ENCODE measurements around the gene CD300C. TPM values are rescaled to one million over a fixed set of nuclear protein-coding genes. Genes with fewer than 3 reads are reported as not detected.

CD300C gene
- total RNA-seq, result 1 to 10 TPM in 3 of 4 donors, under 1 TPM in 1; 0.39 to 4.6 (median 1.6) TPM

DNA sequence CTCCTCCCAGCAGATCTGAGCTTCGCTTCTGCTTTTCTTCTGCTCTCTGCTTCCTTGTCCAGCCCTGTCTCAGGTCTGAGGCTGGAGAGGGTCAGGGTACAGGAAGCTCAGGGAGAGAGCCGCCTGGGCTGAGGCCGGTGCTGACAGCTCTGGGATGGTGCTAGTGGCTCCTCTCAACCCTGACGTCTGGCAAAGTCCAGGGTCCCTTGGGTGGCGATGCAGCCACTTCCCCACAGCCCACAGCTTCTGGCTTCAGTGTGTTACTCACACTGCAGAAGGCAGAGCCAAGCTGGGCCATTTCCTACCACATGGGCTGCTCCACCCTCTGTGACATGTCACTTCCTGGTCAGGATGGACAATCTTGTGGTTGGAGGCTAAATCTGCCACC, at the start of gene CD300C:
Gene CD300C, minus strand, starts transcription at position 273 of the 388 bp plus-strand sequence. CDS start 333 bp downstream, outside the sequence.
- DNase-seq (ENCODE audit: extremely low spot score), result no peak
- peak within 1 kb of the TSS in 1 of 4 donors; percentile 31 for H3K27ac ChIP-seq (replicated peaks in 1 of 4)
- intact Hi-C loops (cut with DNase I), result no loop called here
- H3K9me3 ChIP-seq, result no peaks in the 10 kb centered on the region
- H3K4me1 ChIP-seq, result no peaks in the 10 kb centered on the region
- H3K4me3 ChIP-seq, result peak within 1 kb of the TSS; percentile 20 to 30 (median 22)
- WGBS, result 62% methylated on average over 5 of the region's 5 CpGs
- peak; percentile 10 for TF ChIP-seq POLR2A (IDR thresholded peaks at IDR 0.05; ENCODE audit: low read depth)
- TF ChIP-seq EP300 (IDR thresholded peaks at IDR 0.05), result no peak
- H3K27me3 ChIP-seq, result peaks cover 0 to 19% (median 0%) of the 10 kb centered on the region in 4 donors
- H3K36me3 ChIP-seq, result no peaks in the 10 kb centered on the region

DNA sequence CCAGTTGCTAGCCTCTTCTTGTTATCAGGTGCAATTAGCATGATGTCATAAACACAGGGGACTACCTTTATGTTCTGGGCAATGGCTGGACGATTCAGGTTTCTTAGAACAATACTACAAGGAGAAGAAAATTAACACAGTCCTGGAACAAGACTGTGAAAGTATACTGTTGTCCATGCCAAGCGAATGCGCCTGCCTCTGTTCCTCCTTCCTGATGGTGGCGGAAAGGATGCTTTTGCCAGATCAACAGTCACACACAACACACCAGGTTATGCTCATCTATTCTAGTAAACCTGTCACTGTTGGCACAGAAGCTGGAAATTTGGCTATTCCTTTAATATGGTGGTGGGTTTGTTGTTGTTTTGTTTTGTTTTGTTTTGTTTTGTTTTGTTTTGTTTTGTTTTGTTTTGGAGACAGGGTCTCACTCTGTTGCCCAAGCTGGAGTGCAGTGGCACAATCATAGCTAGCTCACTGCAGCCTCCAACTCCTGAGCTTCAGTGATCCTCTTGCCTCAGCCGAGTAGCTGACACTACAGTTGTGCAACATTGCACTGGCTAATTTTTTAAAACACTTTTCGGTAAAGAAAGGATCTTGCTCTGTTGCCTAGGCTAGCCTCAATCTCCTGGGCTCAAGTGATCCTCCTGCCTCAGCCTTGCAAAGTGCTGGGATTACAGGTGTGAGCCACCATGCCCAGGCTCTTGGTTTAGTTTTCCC, 49.3 kb upstream of the CD300C start:
- no peak for DNase-seq (ENCODE audit: extremely low spot score)
- no peaks in the 10 kb centered on the region for H3K36me3 ChIP-seq
- no peak overlapping the region for H3K4me3 ChIP-seq
- H3K27me3 ChIP-seq, result peaks cover 0 to 44% (median 0%) of the 10 kb centered on the region in 4 donors
- no peak overlapping the region for H3K27ac ChIP-seq (replicated peaks in 1 of 4)
- TF ChIP-seq, protein P1, sequence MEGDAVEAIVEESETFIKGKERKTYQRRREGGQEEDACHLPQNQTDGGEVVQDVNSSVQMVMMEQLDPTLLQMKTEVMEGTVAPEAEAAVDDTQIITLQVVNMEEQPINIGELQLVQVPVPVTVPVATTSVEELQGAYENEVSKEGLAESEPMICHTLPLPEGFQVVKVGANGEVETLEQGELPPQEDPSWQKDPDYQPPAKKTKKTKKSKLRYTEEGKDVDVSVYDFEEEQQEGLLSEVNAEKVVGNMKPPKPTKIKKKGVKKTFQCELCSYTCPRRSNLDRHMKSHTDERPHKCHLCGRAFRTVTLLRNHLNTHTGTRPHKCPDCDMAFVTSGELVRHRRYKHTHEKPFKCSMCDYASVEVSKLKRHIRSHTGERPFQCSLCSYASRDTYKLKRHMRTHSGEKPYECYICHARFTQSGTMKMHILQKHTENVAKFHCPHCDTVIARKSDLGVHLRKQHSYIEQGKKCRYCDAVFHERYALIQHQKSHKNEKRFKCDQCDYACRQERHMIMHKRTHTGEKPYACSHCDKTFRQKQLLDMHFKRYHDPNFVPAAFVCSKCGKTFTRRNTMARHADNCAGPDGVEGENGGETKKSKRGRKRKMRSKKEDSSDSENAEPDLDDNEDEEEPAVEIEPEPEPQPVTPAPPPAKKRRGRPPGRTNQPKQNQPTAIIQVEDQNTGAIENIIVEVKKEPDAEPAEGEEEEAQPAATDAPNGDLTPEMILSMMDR (IDR thresholded peaks at IDR 0.05), result no peak
- TF ChIP-seq EP300 (IDR thresholded peaks at IDR 0.05) (no peak), POLR2AphosphoS5 (IDR thresholded peaks at IDR 0.05) (no peak), POLR2A (IDR thresholded peaks at IDR 0.05; ENCODE audit: low read depth) (no peak)
- no peaks in the 10 kb centered on the region for H3K4me1 ChIP-seq
- WGBS, result 76% methylated on average over 6 of the region's 6 CpGs
- H3K9me3 ChIP-seq, result no peaks in the 10 kb centered on the region
- intact Hi-C loops (cut with DNase I), result no loop called here

DNA sequence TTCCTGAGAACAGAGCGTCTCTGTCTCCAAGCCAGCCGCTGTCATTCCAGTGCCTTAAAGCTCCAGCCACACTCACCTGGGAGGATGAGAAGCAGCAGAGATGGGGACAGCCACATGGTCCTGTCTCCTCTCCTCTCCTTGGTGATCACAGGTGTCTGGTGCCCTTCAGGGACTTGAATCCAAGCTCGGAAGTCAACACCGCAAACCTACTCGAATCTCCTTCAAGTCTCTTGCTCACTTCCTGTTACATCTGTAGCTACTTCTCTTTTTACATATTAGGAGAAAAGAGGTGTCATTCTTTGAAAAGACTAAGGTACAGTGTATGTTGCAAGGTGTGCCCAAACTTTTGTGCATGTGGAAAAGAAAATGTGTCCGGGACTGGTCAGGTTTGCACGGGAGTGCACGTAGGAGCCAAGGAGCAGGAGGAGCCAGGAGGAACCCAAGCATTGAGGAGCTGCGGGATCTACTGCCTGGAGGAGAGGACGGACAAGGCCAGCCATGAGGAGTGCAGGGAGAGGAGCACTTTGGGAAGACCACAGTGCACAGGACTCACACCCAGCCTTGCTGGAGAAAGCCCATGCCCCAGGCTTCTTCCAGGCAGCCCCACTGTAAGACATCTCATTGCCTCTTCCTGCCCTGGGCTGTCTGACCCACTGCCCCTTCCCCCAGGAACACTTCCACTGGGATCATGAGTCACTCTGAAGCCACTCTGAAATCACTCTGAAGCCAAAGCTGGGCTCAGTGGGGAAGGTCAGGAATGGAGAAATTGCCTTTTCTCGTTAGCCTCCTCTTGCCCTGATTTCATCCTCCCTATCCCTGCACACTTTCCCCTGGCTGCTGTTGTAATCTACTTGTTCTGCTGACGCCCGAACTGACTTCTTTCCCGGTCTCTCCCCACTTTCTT, 46.4 kb upstream of the CD300C start, which contains the start of gene CD300LD:
Gene CD300LD, minus strand, starts transcription at position 197 of the 904 bp plus-strand sequence. Its CDS starts 81 bp downstream, at position 116.
- intact Hi-C loops (cut with DNase I), result no loop called here
- no peak for TF ChIP-seq POLR2A (IDR thresholded peaks at IDR 0.05; ENCODE audit: low read depth)
- no peak for TF ChIP-seq EP300 (IDR thresholded peaks at IDR 0.05)
- TF ChIP-seq, protein P1 (IDR thresholded peaks at IDR 0.05), result no peak

DNA sequence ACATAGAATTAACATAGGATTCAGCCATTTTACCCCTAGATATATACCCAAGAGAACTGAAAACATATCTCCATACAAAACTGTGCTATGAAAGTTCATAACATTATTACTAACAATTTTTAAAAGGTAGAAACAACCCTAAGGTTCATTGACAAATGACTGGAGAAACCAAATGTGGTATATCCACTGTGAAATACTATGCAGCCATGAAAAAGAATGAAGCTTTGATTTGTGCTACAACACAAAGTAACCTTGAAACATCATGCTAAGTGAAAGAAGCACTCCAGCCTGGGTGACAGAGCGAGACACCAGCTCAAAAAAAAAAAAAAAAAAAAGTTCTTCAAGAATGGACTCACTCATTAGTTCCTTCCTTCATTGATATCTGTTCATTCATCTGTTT, 45.6 kb upstream of the CD300C start:
- H3K36me3 ChIP-seq, result no peaks in the 10 kb centered on the region
- intact Hi-C loops (cut with DNase I), result no loop called here
- H3K4me1 ChIP-seq, result no peaks in the 10 kb centered on the region
- H3K27ac ChIP-seq (replicated peaks in 1 of 4), result no peak overlapping the region
- H3K27me3 ChIP-seq, result peaks cover 0 to 23% (median 0%) of the 10 kb centered on the region in 4 donors
- no peak overlapping the region for H3K4me3 ChIP-seq
- TF ChIP-seq, protein P1 (IDR thresholded peaks at IDR 0.05), result no peak
- TF ChIP-seq POLR2A (IDR thresholded peaks at IDR 0.05; ENCODE audit: low read depth), result no peak
- no peak for TF ChIP-seq POLR2AphosphoS5 (IDR thresholded peaks at IDR 0.05)
- TF ChIP-seq EP300 (IDR thresholded peaks at IDR 0.05), result no peak
- WGBS, result 81% methylated on average over 1 of the region's 1 CpG
- no peak for DNase-seq (ENCODE audit: extremely low spot score)
- H3K9me3 ChIP-seq, result no peaks in the 10 kb centered on the region

More for the DNA sequence above, 46.4 kb upstream of the CD300C start, which contains the start of gene CD300LD:
- Histone ChIP-seq H3K36me3 (no peaks in the 10 kb centered on the region), H3K4me1 (no peaks in the 10 kb centered on the region), H3K27me3 (peaks cover 0 to 24% (median 0%) of the 10 kb centered on the region in 4 donors), H3K4me3 (no peak within 1 kb of the TSS), H3K27ac (replicated peaks in 1 of 4) (no peak within 1 kb of the TSS), H3K9me3 (no peaks in the 10 kb centered on the region)
- no peak for DNase-seq (ENCODE audit: extremely low spot score)
- WGBS, result 74% methylated on average over 14 of the region's 14 CpGs

DNA sequence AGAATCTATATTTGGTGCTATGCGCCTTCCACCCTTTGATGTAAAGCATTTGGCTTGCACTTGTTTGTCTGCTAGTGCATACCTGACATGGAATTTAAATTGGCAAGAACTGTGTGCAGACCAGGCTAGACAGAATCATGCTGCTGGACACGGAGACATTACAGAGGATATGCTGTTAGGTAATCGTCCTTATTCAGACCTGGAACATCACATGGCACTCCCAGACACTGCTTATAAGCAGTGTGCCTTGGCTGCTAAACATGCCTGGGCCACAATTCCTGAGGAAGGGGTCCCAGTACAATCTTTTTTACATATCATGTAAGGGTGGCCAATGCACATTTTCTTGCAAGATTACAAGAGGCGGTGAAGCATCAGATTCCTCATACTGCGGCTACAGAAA, 39.8 kb upstream of the CD300C start:
- Histone ChIP-seq H3K4me3 (no peak overlapping the region), H3K4me1 (peaks cover 0 to 5% (median 2%) of the 10 kb centered on the region in 4 donors), H3K36me3 (no peaks in the 10 kb centered on the region), H3K27ac (replicated peaks in 1 of 4) (no peak overlapping the region), H3K27me3 (peaks cover 0 to under 1% (median 0%) of the 10 kb centered on the region in 4 donors), H3K9me3 (peaks cover 0 to 10% (median 0%) of the 10 kb centered on the region in 4 donors)
- DNase-seq (ENCODE audit: extremely low spot score), result no peak
- WGBS, result 61% methylated on average over 5 of the region's 5 CpGs
- intact Hi-C loops (cut with DNase I), result no loop called here
- TF ChIP-seq, protein P1 (IDR thresholded peaks at IDR 0.05), result no peak
- peak in 1 of 2 donors; percentile 22 for TF ChIP-seq POLR2AphosphoS5 (IDR thresholded peaks at IDR 0.05)

Measured in esophagus muscularis mucosa (tissue), 4 donors.